ENCODE data around the gene NUP210L.

GRCh38 chr1:153960206-153960605 lies 194.7 kb downstream of the NUP210L start:
- TF ChIP-seq CTCF (IDR thresholded peaks at IDR 0.05 in 2 of 3, conservative IDR thresholded peaks at IDR 0.05 in 1 of 3; ENCODE audit: borderline replicate concordance in 1 of 3, insufficient read depth in 1 of 3, low read depth in 2 of 3, low read length in 2 of 3) (no peak), ZFX (IDR thresholded peaks at IDR 0.05) (no peak), REST (IDR thresholded peaks at IDR 0.05; ENCODE audit: low read depth) (no peak), POLR2A (IDR thresholded peaks at IDR 0.05; ENCODE audit: borderline replicate concordance, extremely low read depth, insufficient read depth, insufficient read length) (no peak), TCF7L2 (IDR thresholded peaks at IDR 0.05; ENCODE audit: borderline replicate concordance, extremely low read depth, insufficient read depth, insufficient read length) (no peak), POLR2AphosphoS5 (IDR thresholded peaks at IDR 0.05; ENCODE audit: low read depth, low read length) (no peak)
